NCI-H2196 (cell line): Measurements from ENCODE around the gene SUPT4H1.

Source experiments
- DNase-seq: peaks from one replicate; lab custom pipeline; 2025; ENCODE audit not compliant: unreplicated experiment; lab: John Stamatoyannopoulos, UW

The SUPT4H1 gene

DNA sequence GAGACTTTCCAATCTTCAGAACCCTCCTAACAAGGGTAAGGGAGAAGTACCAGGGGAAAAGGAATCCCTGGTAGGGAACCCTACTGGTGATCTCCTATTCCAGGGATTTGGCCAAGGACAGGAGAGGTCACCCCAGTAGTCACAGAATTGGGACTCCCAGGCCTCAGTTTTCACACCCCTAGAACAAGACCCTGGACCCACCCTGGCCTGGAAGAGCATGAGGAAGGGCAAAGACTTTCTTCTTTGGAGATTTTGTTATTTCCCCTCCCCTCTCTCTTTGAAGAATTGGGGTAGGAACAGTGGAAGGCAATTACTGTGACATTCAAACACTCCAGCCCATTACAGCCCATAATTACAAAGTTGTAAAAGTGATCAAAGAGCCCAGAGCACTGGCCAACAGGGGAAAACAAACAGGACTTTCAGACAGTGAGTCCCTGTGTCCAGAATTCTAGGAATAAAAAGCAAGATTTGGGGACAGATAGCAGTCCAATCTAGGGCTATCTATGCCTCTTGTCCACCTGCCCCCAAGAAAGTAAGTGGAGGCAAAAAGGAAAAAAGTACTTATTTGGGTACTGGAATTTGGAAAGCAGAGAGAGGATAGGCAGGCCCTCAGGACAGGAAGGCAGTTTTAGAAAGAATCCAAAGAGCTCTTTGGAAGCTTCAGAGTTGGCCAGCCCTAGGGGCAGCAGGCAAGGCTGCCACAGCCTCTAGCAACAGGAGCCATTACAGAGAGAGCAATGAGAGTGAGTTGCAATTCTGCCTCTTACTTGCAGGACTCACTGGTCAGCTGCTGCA, 13.4 kb upstream of the SUPT4H1 start:
- DNase-seq = no peak

DNA sequence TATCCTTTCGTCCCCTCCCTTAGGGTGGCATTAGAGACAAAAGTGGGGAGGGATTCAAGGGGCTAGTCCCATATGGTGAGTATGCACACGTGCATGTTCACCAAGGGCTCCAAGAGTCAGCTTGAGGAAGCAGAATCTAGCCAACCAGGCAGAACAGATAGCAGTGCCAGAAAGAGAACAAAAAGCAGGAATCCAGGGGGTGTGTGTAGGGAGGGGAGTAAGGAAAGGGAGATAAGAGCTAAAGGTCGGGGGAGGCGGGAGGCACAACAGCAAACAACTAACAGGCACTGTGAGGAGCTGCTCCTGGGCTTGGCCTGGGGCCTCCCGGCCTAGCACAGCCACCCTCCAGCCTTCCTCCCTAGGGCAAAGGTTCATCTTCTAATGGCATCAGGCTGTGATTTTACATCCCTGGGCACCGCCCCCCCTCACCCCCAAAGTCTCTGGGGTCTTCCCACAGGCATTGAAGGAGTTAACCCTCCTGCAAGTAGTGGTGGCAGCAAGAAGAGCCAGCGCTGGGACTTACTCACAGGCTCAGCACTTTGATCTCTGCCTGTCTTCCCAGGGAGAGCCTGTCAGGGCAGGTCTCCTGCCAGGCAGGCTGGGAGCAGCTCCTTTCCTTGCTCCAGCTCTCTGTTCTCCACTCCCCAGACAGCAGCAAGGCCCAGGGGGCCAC, 12.4 kb upstream of the SUPT4H1 start:
- DNase-seq = no peak

DNA sequence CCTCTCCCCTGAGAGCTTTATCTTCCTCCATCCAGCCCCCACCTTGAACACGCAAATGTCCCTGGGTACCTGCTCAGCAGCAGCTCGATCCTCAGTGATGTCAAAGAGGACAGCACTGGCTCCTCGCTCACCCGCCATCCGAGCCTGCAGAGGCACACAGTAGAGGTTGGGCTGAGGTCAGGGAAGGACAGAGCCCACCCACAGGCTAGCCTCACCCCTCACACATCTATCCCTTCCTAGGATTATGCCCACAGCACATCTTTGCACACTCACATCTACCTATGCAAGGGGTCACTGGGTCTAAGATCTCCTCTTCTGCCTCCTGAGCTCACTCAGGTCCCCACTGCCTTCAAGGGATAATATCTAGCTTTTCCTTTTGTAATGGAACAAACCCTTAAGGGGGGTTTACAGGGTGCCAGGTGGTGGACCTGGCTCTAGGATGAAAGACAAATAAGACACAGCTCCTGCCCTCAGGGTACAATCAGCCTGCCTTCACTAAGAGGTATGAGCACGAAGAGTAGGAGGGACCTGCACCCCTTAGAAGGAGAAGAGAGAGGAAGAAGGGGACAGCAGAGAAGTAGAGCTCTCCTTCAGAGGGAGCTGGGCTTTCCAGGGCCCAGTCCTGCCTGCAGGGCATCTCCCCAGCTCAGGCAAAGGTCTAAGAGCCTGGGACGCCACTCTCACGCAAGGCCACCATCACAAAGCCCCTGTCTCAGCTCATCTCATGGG, 11.6 kb upstream of the SUPT4H1 start:
- no peak for DNase-seq

DNA sequence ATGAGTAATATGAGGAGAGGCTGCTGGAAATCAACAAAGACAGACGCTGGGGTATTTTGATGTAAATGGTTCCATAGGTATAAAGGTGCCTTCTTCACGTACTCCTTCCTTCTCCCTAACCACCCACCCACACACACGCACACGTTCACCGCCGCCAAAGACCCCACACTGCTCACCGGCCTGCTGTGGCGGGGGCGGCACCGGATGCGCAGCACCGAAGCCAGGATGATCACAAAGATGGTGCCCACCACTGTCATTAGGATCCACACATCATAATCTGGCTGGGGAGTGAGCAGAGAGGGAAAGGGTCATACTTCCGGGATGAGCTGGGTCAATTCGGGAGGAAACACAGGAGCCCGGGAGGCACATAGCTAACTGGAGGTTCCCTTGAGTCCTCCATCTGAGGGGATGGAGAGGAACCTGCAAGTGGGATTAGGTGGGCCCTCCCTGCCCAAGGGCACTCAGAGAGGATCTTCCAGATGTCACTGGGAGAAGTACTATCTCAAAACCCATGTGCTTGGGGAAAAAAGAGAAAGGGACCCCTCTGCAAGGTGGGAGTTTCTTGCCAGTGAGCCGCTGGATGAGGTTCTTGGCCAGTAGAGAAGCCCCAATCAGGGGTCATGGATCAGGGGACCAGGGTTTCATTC, 10.5 kb upstream of the SUPT4H1 start:
- DNase-seq = no peak

DNA sequence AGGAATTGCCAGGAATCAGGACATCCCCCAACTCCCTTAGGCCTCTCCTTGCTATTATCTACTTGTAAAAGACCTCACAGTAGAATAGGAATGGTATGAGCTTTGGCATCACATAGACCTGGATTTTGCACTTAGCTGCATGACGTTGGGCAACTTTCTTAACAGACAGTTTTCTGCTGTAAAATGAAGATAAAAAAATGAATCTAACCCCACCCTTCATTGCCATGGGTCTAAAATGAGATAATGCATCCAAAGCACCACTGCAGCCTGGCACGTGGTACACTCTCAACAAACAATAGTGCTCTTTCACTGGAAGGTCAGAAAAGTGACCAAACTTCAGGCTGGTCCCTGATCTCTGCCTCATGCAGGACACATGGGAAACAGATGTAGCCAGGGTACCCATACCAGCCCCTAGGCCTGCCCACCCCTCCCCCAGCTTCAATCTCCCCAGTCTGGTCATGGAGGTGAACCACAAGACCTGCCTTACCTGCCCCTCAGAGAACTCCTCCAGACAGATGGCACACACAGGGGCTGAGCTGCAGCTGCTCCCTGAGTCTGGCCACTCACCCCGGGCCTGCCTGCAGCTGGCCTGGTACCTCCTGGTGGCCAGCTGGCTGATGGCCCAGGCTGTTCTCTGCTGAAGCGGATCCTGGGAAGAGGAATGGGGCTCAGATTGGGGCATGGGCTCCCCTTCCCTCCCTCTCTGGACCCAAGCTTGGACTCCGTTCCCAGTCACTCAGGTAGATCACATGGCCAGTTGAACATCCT, 8.5 kb upstream of the SUPT4H1 start:
- DNase-seq = peak; percentile 37

DNA sequence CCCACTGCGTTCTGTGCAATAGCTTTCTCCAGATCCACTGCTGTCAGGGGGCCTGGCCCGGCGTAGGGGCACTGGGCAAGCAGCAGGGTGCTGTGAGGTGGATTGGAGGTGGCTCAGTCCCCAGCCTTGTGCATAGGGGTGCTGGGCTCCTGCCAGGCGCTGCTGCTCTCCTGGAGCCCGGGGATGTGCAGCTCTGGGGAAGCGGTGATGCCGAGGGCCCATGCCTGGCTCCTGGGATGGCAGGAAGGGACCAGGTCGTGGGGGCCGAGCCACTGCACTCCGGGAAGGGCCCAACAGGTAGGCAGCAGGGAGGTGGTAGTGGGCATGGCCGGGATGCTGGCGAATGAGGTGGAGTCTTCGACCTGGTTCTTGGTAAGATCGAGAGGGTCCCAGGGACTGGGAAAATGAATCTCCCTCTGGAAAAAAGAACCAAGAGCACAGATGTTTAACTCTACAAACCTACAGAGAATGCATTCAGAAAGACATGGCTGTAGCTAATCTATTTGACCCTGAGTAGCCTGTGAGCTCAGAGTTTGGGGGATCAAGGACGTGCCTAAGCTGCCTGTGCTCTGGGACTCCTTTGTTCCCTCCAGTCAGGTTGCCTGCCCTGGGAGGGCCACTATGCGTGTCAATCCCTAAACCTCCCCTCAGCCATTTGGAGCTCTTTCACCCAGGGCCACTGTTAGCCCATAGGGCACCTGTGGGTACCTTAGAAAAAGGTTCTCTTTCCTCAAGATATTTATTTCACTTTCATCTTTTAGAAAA, 6.6 kb upstream of the SUPT4H1 start:
- no peak for DNase-seq

DNA sequence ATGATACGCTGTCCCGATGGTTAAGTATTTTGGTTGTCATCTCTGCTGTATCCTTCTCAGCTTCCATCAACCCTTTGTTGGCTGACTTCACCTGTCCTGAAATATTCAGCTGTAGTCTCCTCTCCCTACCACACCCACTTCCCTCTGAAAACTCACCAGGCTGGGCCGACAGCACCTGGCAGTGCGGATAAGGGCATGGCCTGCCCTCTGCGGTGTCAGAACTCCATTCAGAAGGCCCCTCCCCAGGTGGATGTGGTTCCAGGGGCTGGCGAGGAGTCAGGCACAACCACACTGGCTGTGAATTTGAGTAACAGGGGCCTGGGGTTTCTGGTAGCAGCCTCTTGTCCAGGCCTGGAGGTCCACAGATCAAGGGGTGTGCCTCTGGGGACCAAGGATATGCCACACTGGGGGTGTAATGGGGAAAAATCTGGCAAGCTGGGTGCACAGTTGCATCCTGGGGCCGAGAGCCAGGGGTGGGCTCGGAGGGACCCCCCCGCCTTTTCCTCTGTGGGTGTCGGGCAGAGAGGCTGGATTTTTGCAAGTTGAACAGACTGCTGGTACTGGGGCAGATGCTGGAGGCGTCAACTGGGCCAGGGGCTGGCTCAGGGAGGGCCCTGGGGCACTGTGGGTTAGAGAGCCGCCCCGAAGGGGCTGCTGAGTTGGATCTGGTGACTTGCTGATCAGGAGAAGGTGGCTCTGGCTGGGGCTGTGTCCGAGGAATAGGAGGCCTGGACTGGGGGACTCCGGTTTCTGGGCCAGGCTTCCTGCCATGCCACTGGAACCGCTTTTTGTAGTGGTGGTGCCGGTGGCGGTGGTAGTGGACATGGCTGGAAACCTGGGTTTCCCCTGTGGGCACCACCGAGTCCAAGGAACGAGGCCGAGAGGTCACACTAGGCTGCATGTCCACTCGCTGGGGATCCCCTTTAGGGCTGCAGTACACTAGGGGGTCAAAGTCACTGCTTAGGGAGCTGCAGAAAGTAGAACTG, 5.6 kb upstream of the SUPT4H1 start:
- no peak for DNase-seq

DNA sequence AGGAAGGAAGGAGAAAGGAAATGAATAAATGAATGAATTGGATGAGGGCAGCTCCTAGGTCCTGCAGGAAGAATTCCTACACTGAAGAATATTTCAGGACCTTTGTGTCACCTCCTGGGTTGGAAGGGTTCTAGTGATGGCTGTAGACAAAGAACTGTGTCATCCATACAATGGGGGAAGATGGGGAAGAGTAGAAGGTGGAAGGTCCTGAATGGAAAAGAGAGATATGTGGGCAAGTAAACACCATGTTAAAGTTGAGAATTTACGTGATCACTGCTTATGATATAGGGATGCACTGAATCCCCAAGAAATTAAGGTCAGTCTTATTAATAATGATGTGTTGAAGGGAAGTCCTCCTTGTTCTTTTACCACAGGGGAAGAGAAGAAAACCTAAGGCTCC, 4.2 kb upstream of the SUPT4H1 start:
- DNase-seq = no peak

DNA sequence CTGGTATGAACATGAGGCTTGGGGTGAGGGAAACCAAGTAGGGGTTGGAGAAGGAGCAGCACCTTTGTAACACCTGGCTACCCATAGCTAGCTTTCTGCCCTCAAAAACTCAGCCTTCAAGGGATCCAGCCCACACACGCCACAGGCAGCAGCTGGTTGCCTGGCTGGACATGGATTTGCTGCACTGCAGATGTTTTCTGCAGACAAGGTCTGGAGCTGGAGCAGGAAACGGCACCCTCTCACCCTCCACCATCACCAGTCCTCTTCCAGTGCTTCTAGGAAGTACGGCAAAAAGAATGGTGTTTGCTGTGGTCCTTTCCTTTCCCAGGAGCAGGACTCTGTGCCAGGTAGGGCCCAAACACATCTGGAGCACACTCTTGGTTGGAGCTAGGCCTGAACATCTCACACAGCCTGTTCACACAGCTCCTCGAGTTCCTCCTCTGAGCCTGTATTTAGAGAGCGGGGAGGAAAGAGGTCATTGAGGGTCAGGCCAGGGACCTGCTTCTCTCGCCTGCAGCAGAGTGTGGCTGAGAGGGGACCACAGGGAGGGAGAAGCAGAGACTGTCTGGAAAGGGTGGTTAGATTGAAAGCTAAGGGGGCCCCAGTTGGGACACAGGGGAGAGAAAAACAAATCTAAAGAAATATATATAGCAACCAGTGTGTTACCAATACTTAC, 2.7 kb upstream of the SUPT4H1 start:
- no peak for DNase-seq

DNA sequence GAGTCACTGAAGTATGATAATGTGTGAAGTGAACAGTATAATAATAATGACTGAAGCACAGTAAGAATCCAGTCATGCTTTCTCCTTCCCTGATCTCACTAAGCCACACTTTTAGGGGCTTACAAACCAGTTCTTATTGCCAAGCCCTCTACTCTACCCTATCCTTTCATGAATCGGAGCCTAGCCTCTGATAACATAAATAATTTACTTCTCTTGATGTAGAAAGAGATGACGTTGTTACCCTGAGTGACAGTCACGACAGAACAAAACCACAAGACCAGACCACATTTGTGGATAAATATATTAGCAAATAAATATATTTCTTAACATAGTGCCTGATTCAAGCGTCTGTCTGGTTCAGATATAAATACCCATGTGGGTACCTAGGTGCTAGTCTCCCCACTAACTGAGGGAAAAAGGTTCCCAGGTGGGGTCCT, 1.4 kb upstream of the SUPT4H1 start:
- DNase-seq = no peak

DNA sequence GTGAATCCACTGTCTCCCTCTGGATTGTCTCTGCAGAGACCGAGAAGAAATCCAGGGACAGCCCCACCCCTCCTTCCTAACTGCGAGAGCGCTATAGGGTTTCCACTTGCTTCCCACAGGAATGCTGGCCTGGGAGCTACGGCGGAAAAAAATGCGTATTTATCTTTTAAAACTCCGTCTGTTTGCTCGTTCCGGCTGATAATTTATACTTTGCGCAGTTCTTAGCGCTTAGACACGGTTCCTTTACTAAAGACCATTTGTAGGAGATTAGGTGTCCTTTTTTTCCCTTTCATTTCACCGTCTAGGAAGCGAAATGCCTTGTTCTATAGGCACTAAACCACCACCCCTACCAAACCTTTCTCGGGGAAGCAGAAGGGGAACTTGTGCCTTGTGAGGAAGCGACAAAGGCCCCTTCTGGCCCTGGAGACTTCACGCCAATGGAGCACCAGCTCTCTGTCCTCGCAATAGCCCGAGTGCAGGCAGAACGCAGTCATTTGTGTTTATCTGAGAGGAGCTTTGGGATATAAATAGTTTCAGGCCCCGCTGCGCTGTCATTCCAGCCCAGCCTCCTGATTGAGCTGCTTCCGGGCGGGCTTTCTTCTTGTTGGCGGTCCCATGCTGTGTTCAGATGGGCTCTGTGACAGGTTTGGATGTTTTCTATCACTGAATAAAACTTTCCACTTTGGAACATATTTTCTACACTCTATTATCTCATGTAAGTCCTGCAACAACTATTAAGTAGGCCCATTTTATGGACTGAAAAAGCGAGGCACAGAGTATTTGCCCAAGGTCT, 791 bp upstream of the SUPT4H1 start:
- no peak for DNase-seq

DNA sequence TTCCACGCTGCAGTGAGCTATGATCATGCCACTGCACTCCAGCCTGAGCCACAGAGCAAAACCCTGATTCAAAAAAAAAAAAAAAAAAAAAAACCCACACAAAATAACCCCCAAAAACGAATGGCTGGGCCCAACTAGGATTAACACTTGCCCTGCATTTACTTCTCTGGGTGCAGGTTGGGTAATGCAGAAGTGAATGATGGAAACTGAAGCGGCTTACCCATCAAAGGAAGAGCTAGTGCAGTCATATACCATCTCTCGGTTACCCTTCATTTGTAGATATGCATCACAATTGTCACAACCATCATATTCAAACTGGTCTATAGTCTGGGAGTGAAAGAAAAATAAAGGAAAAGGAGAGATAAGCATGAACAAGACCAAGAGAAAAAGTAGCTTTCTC, 819 bp downstream of the SUPT4H1 start:
- DNase-seq = no peak

DNA sequence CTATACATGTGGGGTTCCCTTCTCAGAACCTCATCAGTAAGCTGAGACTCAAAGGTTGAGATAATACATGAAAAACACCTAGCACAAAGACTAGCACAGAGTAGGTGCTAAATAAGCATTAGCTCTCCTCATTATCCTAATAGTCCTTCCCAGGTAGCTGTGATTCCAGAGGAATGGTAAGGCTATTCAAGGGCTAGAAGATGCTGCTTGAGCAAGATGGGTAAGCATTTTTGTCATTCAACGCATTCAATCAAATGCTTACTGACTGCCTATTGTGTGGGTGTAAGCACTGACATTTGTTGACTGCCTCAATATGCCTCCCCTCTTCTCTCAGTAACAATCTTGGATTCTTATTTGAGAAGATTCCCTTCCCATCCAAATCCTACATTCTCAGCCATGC, 4.0 kb downstream of the SUPT4H1 start:
- no peak for DNase-seq

DNA sequence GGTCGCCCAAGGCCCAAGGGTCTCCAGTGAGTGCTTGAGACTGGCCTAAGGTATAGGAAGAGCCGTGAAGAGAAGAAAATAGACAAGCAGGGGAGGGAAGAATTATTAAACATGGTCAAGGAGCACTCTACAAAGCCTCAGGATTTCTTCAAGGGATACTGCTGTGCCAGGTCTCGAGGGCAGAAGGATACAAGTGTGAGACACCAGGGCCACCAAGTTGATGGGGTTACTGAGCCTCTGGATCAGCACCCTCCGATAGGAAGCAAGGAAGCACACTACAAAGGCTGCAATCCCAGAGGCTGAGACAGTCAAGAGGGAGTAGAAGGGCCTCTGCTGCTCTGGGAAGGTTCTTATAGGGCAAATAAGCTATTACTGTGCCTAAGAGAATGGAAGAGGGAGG, 6.5 kb downstream of the SUPT4H1 start:
- DNase-seq = no peak

DNA sequence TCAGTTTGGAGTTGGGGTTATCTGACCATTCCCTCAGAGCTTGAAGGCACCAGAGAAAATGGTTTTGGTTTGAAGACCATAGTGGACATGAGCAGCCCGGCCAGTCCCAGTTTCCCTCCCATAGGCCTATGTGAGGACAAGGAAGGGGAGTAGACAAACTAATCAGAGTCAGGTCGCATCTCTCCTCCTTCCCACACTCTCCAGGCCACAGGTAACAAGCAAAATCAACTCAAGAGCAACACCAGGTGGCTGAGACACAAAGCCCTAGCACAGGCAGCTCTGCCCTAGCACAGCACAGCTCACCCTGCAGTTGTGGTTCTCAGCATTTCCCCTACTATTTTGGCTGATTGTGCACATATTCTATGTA, 7.2 kb downstream of the SUPT4H1 start:
- DNase-seq = no peak

DNA sequence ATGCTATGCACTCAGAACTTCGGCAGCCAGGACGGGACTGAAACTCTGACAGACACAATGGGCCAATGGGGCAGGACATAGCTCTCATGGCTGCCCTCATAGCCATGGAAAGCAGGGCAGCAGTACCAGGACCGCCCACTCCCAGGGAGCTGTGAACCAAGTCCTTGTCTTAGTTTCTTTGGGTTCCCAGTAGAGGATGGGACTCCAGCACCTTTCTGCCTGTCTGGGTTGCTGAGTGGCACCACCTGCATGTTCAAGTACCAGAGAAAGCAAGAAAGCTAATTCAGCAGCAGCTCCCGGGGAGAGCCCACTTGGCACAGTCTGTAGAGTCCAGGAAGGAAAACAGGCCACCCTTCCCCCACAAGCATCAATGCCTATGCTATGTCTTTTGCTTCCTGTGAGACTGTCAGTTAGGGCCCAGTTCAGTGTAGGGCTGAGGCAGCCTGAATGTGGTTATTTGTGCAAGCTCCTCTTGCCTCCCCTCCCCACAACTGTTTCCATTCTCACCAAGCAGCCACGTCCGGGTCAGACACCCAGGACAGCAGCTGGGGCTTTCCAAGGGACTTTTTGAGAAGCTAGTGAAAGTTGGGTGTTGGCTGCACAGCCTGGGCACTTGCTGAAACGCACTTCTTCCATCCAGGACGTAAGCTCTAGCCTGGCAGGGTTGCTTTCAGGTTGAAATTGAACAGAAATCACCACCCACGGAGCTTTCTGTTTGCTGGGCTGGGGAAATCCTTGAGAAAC, 7.8 kb downstream of the SUPT4H1 start:
- DNase-seq = no peak

DNA sequence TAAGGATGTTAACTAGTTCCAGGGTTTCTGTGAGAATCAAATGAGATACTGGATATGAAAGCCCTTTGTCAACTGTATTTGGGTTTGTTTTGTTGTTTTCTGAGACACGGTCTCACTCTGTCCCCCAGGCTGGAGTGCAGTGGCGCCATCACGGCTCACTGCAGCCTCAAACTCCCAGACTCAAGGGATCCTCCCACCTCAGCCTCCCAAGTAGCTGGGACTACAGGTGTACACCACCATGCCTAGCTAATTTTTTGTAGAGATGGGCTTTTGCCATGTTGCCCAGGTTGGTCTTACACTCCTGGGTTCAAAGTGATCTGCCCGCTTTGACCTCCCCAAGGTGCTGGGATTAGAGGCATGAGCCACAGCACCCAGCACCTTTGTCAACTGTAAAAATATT, 8.9 kb downstream of the SUPT4H1 start:
- DNase-seq = no peak
